GM19452 (cell line): ENCODE data around the gene NCAPH2.

Source experiments
- ATAC-seq: cut with Tn5 transposase; IDR thresholded peaks from one replicate; pipeline ENCODE4 v1.9.1; 2021; ENCODE audit not compliant: unreplicated experiment

NCAPH2 gene

DNA sequence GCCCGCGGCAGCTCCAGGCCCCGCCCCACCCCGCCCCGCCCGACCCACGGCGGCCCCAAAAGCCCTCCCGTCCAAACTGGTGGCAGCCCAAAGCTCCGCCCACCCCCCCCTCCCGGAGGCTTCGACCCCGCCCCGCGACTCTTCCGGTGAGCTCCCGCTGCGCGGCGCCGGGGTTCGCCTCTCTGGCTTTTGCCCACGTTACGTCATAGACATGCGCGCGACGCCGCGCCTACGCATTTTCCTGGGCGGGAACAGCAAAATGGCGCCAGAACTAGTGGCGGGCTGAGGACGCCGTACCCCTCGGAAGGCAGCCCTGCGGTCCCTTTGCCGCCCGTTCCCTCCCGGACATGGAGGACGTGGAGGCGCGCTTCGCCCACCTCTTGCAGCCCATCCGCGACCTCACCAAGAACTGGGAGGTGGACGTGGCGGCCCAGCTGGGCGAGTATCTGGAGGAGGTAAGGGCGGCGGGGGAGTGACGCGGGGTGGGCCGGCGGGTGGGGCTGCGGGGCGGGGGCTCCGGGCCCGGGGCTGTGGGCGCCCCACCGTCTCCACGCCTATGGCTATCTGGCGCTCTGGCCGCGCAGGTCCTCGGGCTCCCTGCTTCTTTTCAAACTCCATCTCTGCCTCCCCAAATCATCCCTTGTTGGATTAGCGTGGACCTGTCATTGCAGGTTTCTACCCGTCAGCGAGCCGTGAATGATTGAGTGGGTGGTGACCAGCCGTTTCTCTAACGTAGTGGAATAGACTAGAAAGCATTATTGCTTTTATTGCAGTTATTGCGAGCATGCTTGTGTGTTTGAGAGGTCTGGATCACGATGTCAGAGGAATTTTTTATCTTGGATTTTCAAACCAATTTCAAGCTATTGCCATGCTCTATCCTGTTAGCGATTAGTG lies at the start of gene NCAPH2:
NCAPH2 (plus strand) TSS at position 234 of the 894 bp plus-strand sequence; CDS start at position 348, 114 bp downstream.
- ATAC-seq, result peak; percentile 65

DNA sequence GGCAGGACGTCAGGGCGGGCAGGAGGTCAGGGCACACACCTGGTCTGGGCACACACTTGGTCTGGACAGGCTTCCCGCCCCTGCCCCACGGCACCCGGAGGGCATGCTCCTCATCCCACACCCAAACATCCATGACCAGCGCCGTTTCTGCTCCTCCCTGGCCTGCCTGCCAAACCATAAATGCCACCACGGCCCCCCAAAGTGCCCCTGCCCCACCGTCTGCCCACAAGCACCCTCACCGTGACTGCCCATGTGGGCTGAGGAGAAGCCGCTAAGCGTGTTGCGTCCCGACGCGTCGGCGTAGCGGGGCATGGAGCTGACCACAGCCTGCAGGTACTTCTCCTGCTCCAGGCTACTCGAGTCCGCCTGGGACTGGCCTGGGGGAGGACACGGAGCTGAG lies 49.0 kb upstream of the NCAPH2 start:
- no peak for ATAC-seq

DNA sequence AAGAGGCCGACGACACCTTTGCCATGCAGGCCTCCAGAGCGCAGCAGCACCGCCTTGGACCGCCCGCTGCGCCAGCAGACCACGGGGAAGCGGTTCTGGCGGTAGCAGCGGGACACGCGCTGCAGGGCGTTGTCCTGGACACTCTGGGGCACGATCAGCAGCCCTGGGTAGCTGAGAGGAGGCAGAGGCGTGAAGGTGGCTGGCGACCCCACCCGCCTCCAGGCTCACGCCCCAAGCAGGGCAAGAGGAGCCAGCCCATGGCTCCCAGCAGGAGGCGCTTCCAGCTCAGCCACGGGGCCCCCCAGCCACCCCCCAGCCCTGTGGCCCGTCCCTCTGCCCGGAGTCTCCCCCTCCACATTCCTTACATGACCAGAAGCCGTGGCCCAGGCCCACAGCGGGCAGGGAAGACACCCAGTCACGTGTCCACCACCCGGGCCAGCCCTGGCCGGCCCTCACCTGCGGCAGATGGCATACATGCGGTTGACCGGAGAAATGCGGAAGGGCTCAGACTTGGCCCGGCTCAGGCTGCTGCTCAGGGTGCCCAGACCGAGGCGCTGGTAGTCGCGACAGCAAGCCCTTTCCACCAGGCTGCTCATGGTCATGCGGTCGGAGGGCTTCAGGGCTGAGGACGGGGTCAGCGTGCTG lies 48.4 kb upstream of the NCAPH2 start:
- ATAC-seq, result no peak

DNA sequence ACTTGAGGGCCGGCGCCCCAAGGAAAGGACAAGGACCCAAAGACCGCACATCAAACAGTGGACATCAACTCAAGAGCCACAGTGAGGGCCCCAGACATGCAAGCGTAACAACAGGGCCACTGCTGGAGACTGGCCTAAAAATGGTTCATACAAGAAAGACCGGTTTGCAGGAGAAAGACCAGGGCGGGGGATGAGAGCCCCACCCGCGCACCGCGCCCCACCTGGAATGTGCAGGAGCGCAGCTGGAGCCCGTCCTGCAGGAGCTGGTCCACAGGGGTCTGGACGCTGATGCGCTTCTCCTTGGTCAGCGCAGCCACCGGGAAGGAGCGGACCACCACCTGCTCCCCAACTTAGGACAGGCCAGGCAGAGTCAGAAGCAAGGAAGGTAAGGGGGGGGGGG lies 47.1 kb upstream of the NCAPH2 start:
- ATAC-seq, result no peak

DNA sequence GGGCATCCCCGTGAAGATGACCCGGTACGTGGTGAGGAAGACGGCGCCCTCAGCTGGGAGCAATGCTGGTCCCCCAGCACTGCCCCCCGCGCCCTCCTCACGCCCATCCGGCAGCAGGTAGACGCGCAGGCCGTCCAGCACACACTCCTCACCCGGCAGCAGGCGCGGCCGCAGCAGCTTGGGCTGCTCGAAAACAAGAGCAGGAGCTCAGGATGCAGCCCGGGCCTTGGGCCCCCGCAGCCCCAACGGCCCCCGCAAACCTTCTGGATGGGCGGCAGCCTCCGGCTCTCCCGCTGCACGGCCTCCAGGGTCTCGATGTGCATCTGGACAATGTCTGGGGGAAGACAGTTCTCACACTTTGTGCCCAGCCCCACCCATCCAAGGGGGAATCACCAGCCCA lies 46.5 kb upstream of the NCAPH2 start:
- ATAC-seq, result no peak

DNA sequence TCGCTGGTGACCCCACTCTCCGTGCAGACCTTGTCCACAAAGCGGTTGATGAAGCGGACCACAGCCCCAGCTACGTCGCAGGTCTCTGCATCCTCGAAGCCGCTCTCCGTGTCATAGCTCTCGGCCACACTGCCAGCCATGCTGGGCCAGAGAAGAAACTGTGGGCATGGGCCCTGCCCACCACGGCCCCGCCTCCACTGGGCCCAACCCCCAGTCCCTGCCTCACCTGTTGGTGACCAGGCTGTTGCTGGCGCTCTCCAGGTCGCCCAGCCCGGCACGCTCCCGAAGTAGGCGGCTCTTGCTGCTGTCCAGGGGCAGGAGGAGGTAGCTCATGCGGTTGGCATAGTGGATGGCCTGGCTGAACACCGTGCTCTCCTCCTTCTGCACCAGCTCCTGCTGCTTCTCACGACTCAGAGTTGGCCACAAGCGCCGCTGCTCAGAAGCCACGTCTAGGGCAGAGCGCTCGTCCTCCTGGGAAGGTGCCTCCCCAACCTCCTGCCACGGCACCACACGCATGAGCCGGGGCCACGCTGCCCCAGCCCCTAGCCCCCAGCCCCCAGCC lies 46.0 kb upstream of the NCAPH2 start:
- no peak for ATAC-seq

DNA sequence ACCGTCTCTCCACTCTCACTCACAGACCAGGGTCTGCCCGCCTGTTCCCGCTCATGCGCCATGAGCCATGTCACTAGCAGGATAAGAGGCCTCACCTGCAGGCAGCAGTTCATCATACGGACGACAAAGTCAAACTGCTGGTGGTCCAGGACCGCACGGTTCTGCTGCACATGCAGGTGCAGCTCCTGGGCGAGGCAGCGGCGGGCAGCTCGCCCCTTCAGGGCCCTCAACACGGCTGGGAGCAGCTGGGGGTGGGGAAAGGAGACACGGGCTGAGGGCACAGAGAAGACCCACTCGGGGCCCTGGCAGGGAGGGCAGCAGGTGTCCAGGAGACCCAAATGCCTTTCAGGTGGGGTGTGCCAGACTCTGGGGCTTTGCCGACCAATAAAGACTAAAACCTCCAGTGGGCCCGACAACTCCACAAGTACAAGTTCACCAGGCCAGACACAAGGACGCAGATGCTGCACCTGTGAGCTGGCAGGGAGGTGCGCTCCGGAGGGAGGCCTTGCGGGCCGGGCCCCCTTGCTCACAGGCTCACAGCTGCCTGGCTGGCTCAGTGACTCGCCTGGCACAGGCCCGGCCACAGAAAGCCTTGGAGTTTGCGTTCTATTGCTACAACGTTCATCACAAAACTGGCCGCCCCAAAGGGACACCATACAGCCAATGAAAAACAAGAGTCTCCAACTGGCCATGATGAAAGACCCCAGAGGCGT lies 44.7 kb upstream of the NCAPH2 start:
- ATAC-seq, result no peak

DNA sequence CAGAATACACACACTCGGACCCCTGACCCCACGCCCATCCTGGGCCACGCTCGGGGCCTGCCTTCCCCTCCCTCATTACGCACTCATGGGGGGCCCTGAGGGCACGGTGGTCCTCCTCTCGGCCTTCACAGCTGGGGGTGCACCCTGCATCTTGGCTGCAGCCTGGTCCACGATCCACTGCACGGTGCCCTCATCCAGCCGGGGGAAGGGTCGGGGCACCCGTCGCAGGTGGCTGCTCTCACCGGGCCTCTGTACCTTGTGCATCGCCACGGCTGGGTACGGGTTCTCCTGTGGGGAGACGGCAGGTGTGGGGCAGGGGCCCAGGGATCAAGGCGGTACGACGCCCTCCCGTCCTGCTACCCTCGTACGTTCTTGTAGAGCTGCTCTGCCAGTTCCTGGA lies 43.6 kb upstream of the NCAPH2 start:
- no peak for ATAC-seq

DNA sequence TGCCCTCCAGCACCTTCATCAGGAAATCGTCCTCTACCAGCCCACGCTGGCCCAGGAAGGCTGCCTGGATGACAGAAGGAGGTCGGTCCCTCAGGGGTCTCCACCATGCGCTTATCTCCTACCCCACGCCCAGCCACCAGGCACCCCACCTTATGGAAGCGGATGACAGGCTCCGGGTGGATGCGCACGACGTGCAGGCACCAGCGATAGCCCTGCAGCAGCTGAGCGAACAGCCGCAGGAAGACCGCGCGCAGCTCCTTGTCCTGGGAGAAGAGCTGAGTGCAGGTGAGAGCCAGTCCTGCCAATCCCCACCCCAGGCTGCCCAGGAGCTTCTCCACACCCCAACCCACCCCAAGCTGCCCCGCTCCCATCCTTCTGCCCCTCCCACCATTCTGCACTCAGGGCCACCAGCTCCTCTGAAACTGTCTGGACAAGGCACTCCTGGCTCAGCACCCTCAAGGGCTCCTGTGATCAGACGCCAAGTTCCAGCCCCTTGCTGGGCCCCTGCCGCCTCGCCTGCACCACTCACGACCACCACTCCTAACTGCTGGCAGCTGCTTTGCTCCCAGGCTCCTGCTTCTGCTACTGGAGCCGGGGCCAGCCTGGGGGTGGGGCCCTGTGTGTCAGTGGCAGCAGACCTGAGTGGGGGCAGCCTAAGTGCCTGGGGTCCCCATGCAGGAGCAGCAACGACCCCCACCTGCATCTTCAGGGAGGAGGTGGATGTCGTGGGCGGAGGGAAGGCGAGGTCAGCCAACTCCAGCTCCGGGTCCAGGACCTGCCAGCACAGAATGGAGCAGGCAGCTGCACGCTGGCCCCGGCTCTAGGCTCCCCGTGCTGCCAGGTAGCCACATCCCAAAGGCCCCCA lies 42.7 kb upstream of the NCAPH2 start:
- no peak for ATAC-seq

DNA sequence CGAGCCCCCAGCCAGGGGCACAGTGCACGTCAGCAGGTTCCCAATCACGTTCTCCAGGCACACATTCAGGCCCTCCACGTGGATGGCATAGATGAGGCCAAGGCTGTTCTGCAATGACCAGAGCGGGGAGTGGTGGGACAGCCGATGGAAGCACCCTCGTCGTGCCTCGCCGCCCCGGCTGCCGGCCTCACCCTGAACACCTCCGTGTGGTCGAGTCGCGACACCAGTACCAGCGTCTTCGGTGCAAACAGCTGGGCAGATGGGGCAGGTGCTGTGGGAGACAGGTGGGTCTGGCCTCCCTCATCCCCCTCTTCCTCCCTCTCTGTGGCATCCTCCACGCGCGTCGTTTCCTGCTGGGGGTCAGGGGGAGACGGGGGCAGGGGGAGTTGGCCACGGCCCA lies 40.7 kb upstream of the NCAPH2 start:
- no peak for ATAC-seq

DNA sequence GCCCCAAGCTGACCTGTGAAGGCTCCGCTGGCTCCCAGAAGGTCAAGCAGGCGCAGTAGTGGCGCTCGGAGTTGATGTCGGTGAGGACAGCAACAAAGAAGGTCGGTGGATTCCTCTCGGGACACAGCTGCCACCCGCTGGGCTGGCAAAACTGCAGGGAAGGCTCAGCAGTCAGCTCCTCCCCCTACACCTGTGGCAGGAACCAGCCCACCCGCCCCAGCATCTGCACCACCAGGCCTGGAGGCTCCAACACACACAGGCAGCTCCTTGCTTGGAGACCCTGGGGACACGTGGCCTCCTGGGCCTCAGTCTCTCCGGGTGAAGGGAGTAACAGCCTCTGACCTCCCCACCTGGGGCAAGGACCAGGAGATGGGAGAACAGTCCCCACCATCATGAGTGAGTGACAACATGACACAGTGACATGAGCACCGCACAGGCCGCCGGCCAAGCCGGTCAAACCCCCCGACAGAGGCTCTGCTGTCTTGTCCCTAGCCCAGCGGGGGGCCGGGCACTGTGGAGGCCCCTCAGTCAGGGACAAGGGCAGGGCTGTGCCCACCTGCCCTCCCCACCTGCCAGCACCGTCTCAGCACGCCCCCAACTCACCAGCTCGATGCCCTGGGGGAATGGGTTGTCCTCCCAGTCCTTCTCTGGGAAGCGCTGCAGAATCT lies 40.1 kb upstream of the NCAPH2 start:
- ATAC-seq, result no peak

DNA sequence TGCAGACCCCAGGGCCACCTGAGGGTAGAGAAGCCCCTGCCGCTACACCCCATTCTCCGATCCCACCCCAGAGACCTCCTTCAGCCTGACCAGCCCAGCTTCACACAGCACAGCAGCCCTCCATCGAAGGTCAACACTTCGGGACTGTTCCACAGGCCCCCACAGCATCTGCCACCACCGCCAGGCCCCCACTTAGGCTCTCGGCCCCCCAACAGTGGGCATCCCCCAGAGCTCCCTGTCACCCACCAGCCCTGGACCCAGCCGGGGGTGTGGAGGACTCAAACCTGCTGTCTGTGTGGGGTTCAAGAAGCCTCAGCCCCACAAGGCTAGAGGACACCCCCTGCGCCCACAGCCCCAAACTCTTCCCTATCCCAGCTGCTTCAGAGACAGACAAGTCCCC lies 39.4 kb upstream of the NCAPH2 start:
- no peak for ATAC-seq

DNA sequence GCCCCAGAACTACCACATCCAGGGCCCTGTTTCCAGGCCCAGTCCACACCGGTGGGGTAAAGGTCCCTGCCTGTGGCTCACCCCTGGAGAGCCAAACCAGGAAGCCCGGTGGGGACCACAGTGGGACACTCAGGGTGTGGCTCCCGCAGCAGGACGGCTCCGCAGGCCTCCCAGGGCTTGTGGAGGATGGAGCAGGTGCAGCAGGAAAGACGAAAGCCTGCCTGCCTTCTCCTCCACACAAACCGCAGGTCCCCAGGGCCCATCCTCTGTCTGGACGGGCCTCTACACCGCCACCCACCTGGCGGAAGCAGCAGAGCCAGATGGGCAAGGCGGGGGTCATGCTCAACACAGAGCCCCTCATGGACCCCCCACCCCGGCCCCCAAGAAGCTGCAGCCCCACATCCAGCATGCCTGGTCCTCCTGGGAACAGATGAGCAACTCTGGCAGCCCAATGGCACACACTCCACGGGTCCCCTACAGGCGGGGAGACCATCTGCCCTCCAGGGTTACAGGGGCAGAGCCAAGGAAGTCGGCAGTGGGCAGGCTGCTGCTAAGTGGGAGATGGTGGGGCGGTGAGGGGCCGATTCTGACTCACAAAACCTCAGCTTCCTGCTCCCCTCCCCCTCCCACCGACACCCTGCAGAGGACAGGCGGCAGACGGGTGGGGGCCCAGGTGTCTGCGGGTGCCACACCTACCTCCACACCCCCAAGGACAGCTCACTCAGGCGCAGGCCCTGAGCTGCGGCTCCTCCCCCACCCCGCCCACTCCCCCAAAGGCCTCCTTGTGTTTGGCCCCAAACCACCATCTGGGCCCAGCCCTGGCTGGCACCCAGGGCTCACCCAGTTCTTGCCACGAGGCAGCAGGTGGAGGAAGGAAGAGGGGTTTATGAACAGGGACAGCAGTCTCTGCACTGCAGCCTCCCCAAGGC lies 38.4 kb upstream of the NCAPH2 start:
- ATAC-seq, result peak; percentile 62

DNA sequence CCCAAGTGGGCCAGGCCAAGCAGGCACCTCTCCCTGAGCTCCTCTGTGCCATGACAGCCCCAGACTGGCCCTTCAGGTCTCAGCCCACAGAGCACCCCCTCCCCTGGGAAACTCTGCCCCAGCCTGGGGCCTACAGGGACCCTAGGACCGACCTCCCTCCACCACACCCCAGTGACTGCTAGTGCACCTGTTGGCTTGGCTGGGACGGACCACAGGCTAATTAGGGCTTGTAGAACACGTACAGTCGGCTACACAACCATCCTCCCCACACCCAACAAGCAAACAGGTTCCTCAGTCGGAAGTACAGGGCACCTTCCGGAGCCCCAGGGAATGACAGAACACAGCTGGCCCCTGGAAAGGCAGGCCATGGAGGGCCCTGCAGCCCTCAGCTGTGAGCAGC lies 37.5 kb upstream of the NCAPH2 start:
- no peak for ATAC-seq

DNA sequence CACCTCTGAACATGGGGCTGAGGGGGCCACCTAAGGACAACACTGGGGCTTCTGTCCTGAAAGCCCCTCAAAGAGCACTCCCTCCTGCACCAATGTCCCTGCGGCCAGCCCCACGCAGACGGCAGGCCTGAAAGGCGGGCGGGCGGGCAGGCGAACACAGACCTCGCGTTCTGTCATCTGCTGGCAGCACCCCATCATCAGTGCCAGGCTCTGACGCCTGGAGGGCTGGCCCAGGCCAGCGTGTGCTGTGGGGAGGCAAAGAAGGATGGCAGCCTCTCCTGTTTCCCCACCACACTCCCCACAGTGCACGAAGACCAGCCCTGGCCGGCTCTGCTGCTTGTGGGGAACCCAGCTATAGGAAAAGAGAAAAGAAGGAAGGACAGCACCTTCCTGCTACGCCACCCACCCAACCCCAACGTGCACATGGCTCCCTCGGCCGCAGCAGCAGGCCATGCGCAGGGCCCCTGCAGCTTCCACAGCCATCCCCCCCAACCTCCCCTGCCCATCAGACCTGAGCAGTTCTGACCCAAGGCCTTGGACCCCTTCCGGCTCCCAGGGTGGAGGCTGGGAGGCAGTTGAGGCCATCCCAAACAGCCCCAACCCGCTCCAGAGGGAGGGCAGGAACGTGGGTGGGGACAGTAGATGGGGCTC lies 36.7 kb upstream of the NCAPH2 start:
- no peak for ATAC-seq

DNA sequence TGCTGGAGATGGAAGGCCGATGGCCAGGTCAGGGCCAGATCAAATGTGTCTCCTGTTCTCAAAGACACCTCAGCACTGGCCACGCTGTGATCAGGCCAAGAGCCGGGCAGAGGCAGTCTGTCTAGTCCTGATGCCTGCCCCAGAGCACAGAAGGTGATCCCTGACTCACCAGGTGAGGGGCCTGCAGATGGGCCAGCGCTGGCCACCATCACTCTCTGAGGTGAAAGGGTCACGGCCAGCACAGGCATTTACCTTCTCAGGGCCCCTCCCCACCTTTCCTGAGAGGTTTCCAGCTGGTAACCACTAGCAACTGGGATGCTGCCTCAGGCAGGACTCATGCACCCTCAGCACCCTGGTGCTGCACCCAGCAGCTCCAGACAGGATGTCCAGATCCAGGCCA lies 36.1 kb upstream of the NCAPH2 start:
- no peak for ATAC-seq

DNA sequence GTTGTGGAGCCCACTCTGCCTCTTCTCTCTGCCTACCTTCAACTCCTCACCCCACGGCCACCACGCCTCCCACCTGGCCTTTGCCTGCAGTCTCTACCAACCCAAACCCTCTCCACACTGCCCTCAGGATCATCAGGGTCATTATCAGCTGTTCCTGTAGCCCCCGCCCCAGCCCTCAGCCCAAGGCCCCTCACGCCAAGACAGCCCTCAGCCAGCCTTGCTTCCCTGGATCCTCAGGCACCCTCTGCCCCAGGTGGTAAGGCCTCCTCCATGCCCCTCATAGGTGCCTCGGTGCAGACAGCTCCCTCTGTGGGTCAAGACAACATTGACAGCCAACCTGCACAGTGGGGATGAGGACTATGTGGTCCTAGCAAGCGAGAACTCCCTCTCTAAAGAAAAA lies 34.9 kb upstream of the NCAPH2 start:
- ATAC-seq, result no peak

DNA sequence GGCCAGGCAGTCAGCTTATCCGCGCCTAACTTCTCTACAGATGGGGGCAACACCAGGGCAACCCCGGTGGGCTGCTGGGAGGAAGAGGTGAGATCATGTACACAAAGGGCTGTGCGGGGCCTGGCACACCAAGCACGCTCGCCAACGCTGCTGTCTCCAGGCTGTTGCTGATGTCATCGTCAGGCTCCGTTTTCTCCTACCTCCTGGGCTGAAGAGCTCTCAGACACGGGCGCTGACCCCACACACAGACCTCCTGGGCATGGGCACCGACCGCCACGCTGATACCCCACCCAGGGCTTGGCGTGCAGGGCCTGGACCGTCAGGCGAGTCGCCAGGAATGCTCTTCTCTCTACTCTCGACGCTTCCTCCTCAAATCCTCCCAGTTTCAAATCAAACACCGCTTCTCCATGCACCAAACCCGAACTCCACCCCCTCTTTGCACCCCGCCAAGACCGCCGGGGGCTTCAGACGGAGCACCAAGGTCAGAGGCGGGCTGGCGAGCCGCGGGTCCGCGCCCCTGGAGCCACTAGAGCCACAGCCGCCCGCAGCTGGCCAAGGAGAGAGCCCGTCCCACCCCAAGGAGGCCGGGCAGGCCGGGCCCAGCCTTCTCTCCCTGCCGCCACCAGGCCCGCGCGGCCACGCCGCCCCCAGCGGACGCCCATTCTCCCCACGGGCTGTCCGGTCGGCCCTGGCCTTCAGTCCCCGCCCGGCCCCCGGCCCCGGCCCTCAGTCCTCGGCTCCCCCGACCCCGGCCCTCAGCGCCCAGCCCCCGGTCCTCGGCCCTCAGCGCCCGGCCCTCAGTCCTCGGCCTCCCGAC lies 34.0 kb upstream of the NCAPH2 start:
- no peak for ATAC-seq
